ENCODE data around the gene STK10. TPM values are rescaled to one million over a fixed set of nuclear protein-coding genes. Genes with fewer than 3 reads are reported as not detected.

The STK10 gene
- total and polyA plus RNA-seq, 2 experiments from 2014 or later, result 7.5 to 17.8 TPM

GRCh38 chr5:172007175-172008110, 180.6 kb downstream of the STK10 start:
- ATAC-seq, result no peak
- H3K4me1 ChIP-seq (ENCODE audit: insufficient read depth), result peaks cover 49% of the 10 kb centered on the region
- no peaks in the 10 kb centered on the region for H3K9me3 Mint-ChIP-seq
- peak overlapping the region; percentile 96 for H3K4me3 Mint-ChIP-seq
- TF ChIP-seq NANOG (IDR thresholded peaks at IDR 0.05; ENCODE audit: borderline replicate concordance) (no peak), ETS1 (IDR thresholded peaks at IDR 0.05) (no peak), EZH2phosphoT487 (IDR thresholded peaks at IDR 0.05; ENCODE audit: unreplicated experiment) (no peak), REST (IDR thresholded peaks at IDR 0.05; ENCODE audit: unreplicated experiment) (no peak), CTCF (conservative IDR thresholded peaks at IDR 0.05; ENCODE audit: low read depth in 2 of 2) (no peak)
- peaks cover 19% of the 10 kb centered on the region for H4K20me1 ChIP-seq (replicated peaks; ENCODE audit: insufficient read depth)
- peak overlapping the region; percentile 94 for H3K4me2 ChIP-seq
- H3K27me3 Mint-ChIP-seq (ENCODE audit: insufficient read depth, low read depth, poor library complexity), result peaks cover 6% of the 10 kb centered on the region
- no peaks in the 10 kb centered on the region for H3K36me3 Mint-ChIP-seq (ENCODE audit: low read depth)
- no peaks in the 10 kb centered on the region for H3K36me3 ChIP-seq (ENCODE audit: insufficient read depth)
- no peaks in the 10 kb centered on the region for H3K9me2 ChIP-seq (ENCODE audit: insufficient read depth)
- H3K79me2 ChIP-seq (replicated peaks; ENCODE audit: insufficient read depth), result peaks cover 47% of the 10 kb centered on the region
- H3K27me3 ChIP-seq (ENCODE audit: insufficient read depth), result no peaks in the 10 kb centered on the region
- peak overlapping the region; percentile 88 for H3K27ac ChIP-seq (ENCODE audit: low read depth)
- H3K4me1 Mint-ChIP-seq, result peaks cover 54% of the 10 kb centered on the region
- DNase-seq (ENCODE audit: low spot score), result peak; percentile 15
- peak overlapping the region; percentile 93 for H3K4me3 ChIP-seq
- no peak overlapping the region for H2AFZ ChIP-seq
- H3F3A ChIP-seq (replicated peaks; ENCODE audit: low read depth), result peaks cover 15% of the 10 kb centered on the region
- H3K27ac Mint-ChIP-seq, result peak overlapping the region; percentile 97
